ENCODE results near the gene INPP5K. TPM values are rescaled to one million over a fixed set of nuclear protein-coding genes. Genes with fewer than 3 reads are reported as not detected.
"Not testable (repeated sequence)": the region's sequence is repeated elsewhere in the genome, so short reads cannot be mapped to it uniquely, and the experiment has no call there.

INPP5K gene
- total and polyA plus RNA-seq, 2 donors (not counting 1 experiment from before 2014, with no cell fraction given) = 53.8 to 77.9 TPM

DNA sequence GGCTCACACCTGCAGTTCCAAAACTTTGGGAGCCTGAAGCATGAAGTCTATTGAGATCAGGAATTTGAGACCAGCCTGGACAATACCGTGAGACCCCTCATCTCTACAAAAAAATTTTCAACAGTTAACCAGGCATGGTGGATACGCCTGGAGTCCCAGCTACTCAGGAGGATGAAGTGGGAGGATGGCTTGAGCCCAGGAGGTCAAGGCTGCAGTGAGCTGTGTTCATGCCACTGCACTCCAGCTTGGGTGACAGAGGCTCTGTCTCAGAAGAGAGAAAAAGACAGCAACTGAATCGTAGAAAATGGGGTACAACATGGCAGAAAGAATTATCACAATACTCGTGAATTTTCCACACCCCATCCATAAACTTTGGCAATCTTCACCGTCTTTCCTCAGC is 63.6 kb downstream of the INPP5K start:
- Histone ChIP-seq H3K4me1 (ENCODE audit: control insufficient read depth in 2 of 2, insufficient read depth in 2 of 2, low read length in 2 of 2) (peaks cover 15 to 24% of the 10 kb centered on the region in 2 donors), H3K4me2 (replicated peaks; ENCODE audit: low read depth, low read length, poor library complexity, severe bottlenecking) (no peak overlapping the region), H3K79me2 (ENCODE audit: control insufficient read depth, insufficient read depth, low read length) (peaks cover 91% of the 10 kb centered on the region), H3K27ac (ENCODE audit: low read length in 2 of 2) (no peak overlapping the region), H3K36me3 (replicated peaks in 1 of 2; ENCODE audit: control extremely low read depth in 1 of 2, control insufficient read depth in 1 of 2, extremely low read depth in 1 of 2, insufficient read depth in 2 of 2, low read length in 1 of 2) (peaks cover 2 to 8% of the 10 kb centered on the region in 2 experiments), H3K9ac (ENCODE audit: low read length) (no peak overlapping the region), H3K4me3 (ENCODE audit: control extremely low read depth in 1 of 5, extremely low read depth in 1 of 5, insufficient read depth in 1 of 5, low read depth in 2 of 5, low read length in 4 of 5) (no peak overlapping the region), H4K20me1 (ENCODE audit: control insufficient read depth, insufficient read depth, low read length, poor library complexity, severe bottlenecking) (peaks cover 72% of the 10 kb centered on the region), H2AFZ (ENCODE audit: insufficient read depth, low read depth, low read length, poor library complexity, severe bottlenecking) (no peak overlapping the region), H3K9me3 (ENCODE audit: control extremely low read depth in 1 of 3, control insufficient read depth in 2 of 3, insufficient read depth in 1 of 3, low read length in 2 of 3) (no peaks in the 10 kb centered on the region), H3K27me3 (replicated peaks in 1 of 4; ENCODE audit: control extremely low read depth in 1 of 4, control insufficient read depth in 3 of 4, insufficient read depth in 4 of 4, low read length in 3 of 4) (peaks cover 0 to 3% (median 0%) of the 10 kb centered on the region in 4 experiments)
- POLR2A ChIA-PET = no interaction called here
- Mint-ChIP-seq H3K9me3 (ENCODE audit: insufficient read depth) (no peaks in the 10 kb centered on the region), H3K4me1 (peaks cover 53% of the 10 kb centered on the region), H3K27ac (no peak overlapping the region), H3K4me3 (no peak overlapping the region), H3K27me3 (no peaks in the 10 kb centered on the region)
- ATAC-seq (ENCODE audit: low read depth) = no peak
- TF ChIP-seq, protein P1, sequence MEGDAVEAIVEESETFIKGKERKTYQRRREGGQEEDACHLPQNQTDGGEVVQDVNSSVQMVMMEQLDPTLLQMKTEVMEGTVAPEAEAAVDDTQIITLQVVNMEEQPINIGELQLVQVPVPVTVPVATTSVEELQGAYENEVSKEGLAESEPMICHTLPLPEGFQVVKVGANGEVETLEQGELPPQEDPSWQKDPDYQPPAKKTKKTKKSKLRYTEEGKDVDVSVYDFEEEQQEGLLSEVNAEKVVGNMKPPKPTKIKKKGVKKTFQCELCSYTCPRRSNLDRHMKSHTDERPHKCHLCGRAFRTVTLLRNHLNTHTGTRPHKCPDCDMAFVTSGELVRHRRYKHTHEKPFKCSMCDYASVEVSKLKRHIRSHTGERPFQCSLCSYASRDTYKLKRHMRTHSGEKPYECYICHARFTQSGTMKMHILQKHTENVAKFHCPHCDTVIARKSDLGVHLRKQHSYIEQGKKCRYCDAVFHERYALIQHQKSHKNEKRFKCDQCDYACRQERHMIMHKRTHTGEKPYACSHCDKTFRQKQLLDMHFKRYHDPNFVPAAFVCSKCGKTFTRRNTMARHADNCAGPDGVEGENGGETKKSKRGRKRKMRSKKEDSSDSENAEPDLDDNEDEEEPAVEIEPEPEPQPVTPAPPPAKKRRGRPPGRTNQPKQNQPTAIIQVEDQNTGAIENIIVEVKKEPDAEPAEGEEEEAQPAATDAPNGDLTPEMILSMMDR (IDR thresholded peaks at IDR 0.05) = no peak
- TF ChIP-seq EZH2 (IDR thresholded peaks at IDR 0.05; ENCODE audit: borderline replicate concordance, insufficient read depth, low read depth, low read length, poor library complexity, severe bottlenecking) = no peak
- no peak for DNase-seq
- intact Hi-C loops (cut with micrococcal nuclease) = no loop called here
- no CpG with 5 or more reads among the region's 5 CpGs for WGBS (ENCODE audit: insufficient coverage)
- CTCF ChIA-PET = interaction anchor here (3.9 to 4.7 kb wide), 2 partner anchors 63 to 87 kb away, joined by 13 to 32 read pairs; partner anchors contain the start of gene INPP5K

DNA sequence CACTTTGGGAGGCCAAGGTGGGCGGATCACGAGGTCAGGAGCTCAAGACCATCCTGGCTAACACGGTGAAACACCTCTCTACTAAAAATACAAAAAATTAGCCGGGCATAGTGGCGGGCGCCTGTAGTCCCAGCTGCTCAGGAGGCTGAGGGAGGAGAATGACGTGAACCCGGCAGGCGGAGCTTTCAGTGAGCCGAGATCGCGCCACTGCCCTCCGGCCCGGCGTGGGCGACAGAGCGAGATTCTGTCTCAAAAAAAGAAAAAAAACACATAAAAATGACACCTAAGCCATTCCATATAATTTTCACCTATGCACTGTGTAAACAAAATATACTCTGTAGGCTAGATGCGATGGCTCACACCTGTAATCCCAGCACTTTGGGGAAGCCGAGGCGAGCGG is 66.2 kb downstream of the INPP5K start:
- H3K9me3 ChIP-seq (ENCODE audit: control extremely low read depth in 1 of 3, control insufficient read depth in 2 of 3, insufficient read depth in 1 of 3, low read length in 2 of 3); H3K9me3 Mint-ChIP-seq (ENCODE audit: insufficient read depth); H3K9ac ChIP-seq (ENCODE audit: low read length); H2AFZ ChIP-seq (ENCODE audit: insufficient read depth, low read depth, low read length, poor library complexity, severe bottlenecking); H3K27me3 Mint-ChIP-seq; DNase-seq; intact Hi-C loops (cut with micrococcal nuclease); H3K4me3 Mint-ChIP-seq; ATAC-seq (ENCODE audit: low read depth); H3K4me2 ChIP-seq (replicated peaks; ENCODE audit: low read depth, low read length, poor library complexity, severe bottlenecking); H3K36me3 ChIP-seq (replicated peaks in 1 of 2; ENCODE audit: control extremely low read depth in 1 of 2, control insufficient read depth in 1 of 2, extremely low read depth in 1 of 2, insufficient read depth in 2 of 2, low read length in 1 of 2); H3K4me3 ChIP-seq (ENCODE audit: control extremely low read depth in 1 of 5, extremely low read depth in 1 of 5, insufficient read depth in 1 of 5, low read depth in 2 of 5, low read length in 4 of 5); CTCF ChIA-PET; H3K27me3 ChIP-seq (replicated peaks in 1 of 4; ENCODE audit: control extremely low read depth in 1 of 4, control insufficient read depth in 3 of 4, insufficient read depth in 4 of 4, low read length in 3 of 4); H3K27ac Mint-ChIP-seq; H3K27ac ChIP-seq (ENCODE audit: low read length in 2 of 2): not testable (repeated sequence)
- POLR2A ChIA-PET = interaction anchor here (1.5 kb wide), 1 partner anchor 65 kb away, joined by 3 read pairs; no protein-coding TSS in a partner anchor
- Histone ChIP-seq H3K4me1 (ENCODE audit: control insufficient read depth in 2 of 2, insufficient read depth in 2 of 2, low read length in 2 of 2) (peaks cover 15 to 21% of the 10 kb centered on the region in 2 donors), H3K79me2 (ENCODE audit: control insufficient read depth, insufficient read depth, low read length) (peaks cover 100% of the 10 kb centered on the region), H4K20me1 (ENCODE audit: control insufficient read depth, insufficient read depth, low read length, poor library complexity, severe bottlenecking) (peaks cover 92% of the 10 kb centered on the region)
- H3K4me1 Mint-ChIP-seq = peaks cover 59% of the 10 kb centered on the region
- WGBS (ENCODE audit: insufficient coverage) = 99% methylated on average over 8 of the region's 21 CpGs

Measured in B cell (primary cell).